ENCODE results near the gene FGF21. TPM values are rescaled to one million over a fixed set of nuclear protein-coding genes. Genes with fewer than 3 reads are reported as not detected.

The FGF21 gene
- total RNA-seq, 1 experiment from 2014 or later = not detected

DNA sequence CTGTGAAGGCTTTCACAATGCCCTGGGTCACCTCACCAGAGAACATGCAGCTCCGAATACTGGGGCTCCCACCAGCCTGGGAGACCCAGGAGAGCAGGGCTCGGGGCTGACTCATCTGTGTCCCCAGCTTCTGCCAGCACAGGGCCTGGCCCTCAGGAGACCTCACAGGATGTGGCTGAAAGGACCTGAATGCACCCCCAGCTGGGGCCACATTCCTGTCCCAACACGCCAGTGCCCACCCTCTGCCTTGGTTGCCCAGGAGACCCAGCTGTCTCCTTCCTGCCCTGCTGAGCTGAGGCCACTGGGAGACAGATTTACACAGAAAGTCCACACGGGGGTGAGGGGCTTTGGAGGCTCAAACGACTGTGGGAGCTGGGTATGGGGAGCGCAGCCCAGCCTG is 43.6 kb downstream of the FGF21 start:
- no peak for DNase-seq (ENCODE audit: low read depth in 1 of 2, low spot score in 2 of 2)
- no peaks in the 10 kb centered on the region for H3K27me3 ChIP-seq (replicated peaks)
- no peak overlapping the region for H3K4me3 ChIP-seq
- no peaks in the 10 kb centered on the region for H3K9me3 ChIP-seq (replicated peaks)
- H3K36me3 ChIP-seq = no peaks in the 10 kb centered on the region
- H3K4me1 ChIP-seq (replicated peaks) = peaks cover 14% of the 10 kb centered on the region
- H3K27ac ChIP-seq = no peak overlapping the region

GRCh38 chr19:48799358-48800300 is 44.3 kb downstream of the FGF21 start:
- Histone ChIP-seq H3K4me3 (no peak overlapping the region), H3K9me3 (replicated peaks) (no peaks in the 10 kb centered on the region), H3K27me3 (replicated peaks) (no peaks in the 10 kb centered on the region), H3K4me1 (replicated peaks) (peaks cover 13% of the 10 kb centered on the region), H3K27ac (no peak overlapping the region), H3K36me3 (no peaks in the 10 kb centered on the region)
- DNase-seq (ENCODE audit: low read depth in 1 of 2, low spot score in 2 of 2) = no peak

DNA sequence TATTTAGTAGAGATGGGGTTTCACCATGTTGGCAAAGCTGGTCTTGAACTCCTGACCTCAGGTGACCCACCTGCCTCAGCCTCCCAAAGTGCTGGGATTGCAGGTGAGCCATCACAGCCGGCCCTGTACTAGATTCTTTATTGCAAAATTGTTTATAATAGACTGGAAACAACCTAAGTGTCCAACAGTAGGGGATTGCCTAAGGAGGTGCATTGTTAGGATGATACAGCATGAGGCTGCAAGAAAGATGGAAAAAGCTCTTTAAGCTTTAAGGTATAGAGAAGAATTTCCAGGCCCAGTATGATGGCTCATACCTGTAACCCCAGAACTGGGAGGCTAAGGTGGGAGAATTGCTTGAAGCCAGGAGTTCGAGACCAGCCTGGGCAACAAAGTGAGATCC is 47.3 kb downstream of the FGF21 start:
- Histone ChIP-seq H3K27me3 (replicated peaks) (no peaks in the 10 kb centered on the region), H3K27ac (no peak overlapping the region), H3K4me1 (replicated peaks) (peaks cover 8% of the 10 kb centered on the region), H3K9me3 (replicated peaks) (no peaks in the 10 kb centered on the region), H3K36me3 (no peaks in the 10 kb centered on the region), H3K4me3 (no peak overlapping the region)
- no peak for DNase-seq (ENCODE audit: low read depth in 1 of 2, low spot score in 2 of 2)

GRCh38 chr19:48804496-48804895 is 49.2 kb downstream of the FGF21 start:
- Histone ChIP-seq H3K9me3 (replicated peaks) (no peaks in the 10 kb centered on the region), H3K4me1 (replicated peaks) (peaks cover under 1% of the 10 kb centered on the region), H3K4me3 (no peak overlapping the region), H3K36me3 (0 out of 2 replicates have a peak, but pooled peaks cover 2% of the 10 kb centered on the region), H3K27ac (no peak overlapping the region), H3K27me3 (replicated peaks) (no peaks in the 10 kb centered on the region)
- DNase-seq (ENCODE audit: low read depth in 1 of 2, low spot score in 2 of 2) = no peak

GRCh38 chr19:48805452-48805851 is 50.1 kb downstream of the FGF21 start:
- Histone ChIP-seq H3K36me3 (0 out of 2 replicates have a peak, but pooled peaks cover 2% of the 10 kb centered on the region), H3K4me3 (no peak overlapping the region), H3K27me3 (replicated peaks) (no peaks in the 10 kb centered on the region), H3K9me3 (replicated peaks) (no peaks in the 10 kb centered on the region), H3K4me1 (replicated peaks) (0 out of 2 replicates have a peak, but pooled peaks cover 5% of the 10 kb centered on the region), H3K27ac (no peak overlapping the region)
- no peak for DNase-seq (ENCODE audit: low read depth in 1 of 2, low spot score in 2 of 2)

GRCh38 chr19:48806518-48806817 is 51.1 kb downstream of the FGF21 start:
- no peaks in the 10 kb centered on the region for H3K9me3 ChIP-seq (replicated peaks)
- H3K27ac ChIP-seq = no peak overlapping the region
- H3K4me3 ChIP-seq = no peak overlapping the region
- peak in 1 of 2 experiments; percentile 28 for DNase-seq (ENCODE audit: low read depth in 1 of 2, low spot score in 2 of 2)
- H3K36me3 ChIP-seq = 0 out of 2 replicates have a peak, but pooled peaks cover 2% of the 10 kb centered on the region
- no peaks in the 10 kb centered on the region for H3K27me3 ChIP-seq (replicated peaks)
- H3K4me1 ChIP-seq (replicated peaks) = peaks cover 6% of the 10 kb centered on the region

- 0 out of 2 replicates have a peak, but pooled peaks cover 2% of the 10 kb centered on the region for H3K36me3 ChIP-seq
- no peak for DNase-seq (ENCODE audit: low read depth in 1 of 2, low spot score in 2 of 2)
- no peak overlapping the region for H3K4me3 ChIP-seq
- H3K4me1 ChIP-seq (replicated peaks) = peaks cover 11% of the 10 kb centered on the region
- H3K9me3 ChIP-seq (replicated peaks) = no peaks in the 10 kb centered on the region
- H3K27me3 ChIP-seq (replicated peaks) = no peaks in the 10 kb centered on the region
- no peak overlapping the region for H3K27ac ChIP-seq
These were observed 51.7 kb downstream of the FGF21 start for GRCh38 chr19:48806818-48807589.

- Histone ChIP-seq H3K36me3 (0 out of 2 replicates have a peak, but pooled peaks cover 2% of the 10 kb centered on the region), H3K4me3 (no peak overlapping the region), H3K9me3 (replicated peaks) (no peaks in the 10 kb centered on the region)
These were observed 52.4 kb downstream of the FGF21 start for GRCh38 chr19:48807590-48808308.

More at GRCh38 chr19:48807590-48808308, 52.4 kb downstream of the FGF21 start:
- H3K27ac ChIP-seq = no peak overlapping the region
- H3K27me3 ChIP-seq (replicated peaks) = no peaks in the 10 kb centered on the region
- peaks cover 16% of the 10 kb centered on the region for H3K4me1 ChIP-seq (replicated peaks)
- DNase-seq (ENCODE audit: low read depth in 1 of 2, low spot score in 2 of 2) = no peak

Other genes with a start within 250 kb of the FGF21 start
- not detected in 2 replicates for gene LMTK3, start 243.7 kb upstream of the FGF21 start, total RNA-seq (2014; rRNA removed; shearing (Covaris generic))
- gene SULT2B1, start 203.4 kb upstream of the FGF21 start, total RNA-seq (2014; rRNA removed; shearing (Covaris generic)) = 0.37 and 1.1 TPM in 2 replicates
- not detected in 2 replicates for gene SPACA4, start 148.8 kb upstream of the FGF21 start, total RNA-seq (2014; rRNA removed; shearing (Covaris generic))
- gene FAM83E, start 140.4 kb upstream of the FGF21 start, total RNA-seq (2014; rRNA removed; shearing (Covaris generic)) = 0.11 TPM in 1 of 2 replicates, not detected in the other
- gene RPL18, start 136.3 kb upstream of the FGF21 start, total RNA-seq (2014; rRNA removed; shearing (Covaris generic)) = 1,668 and 2,023 TPM in 2 replicates
- gene SPHK2, start 136.0 kb upstream of the FGF21 start, total RNA-seq (2014; rRNA removed; shearing (Covaris generic)) = 7.1 and 8.8 TPM in 2 replicates
- 2.2 and 2.7 TPM in 2 replicates for gene DBP, start 118.1 kb upstream of the FGF21 start, total RNA-seq (2014; rRNA removed; shearing (Covaris generic))
- gene CA11, start 109.3 kb upstream of the FGF21 start, total RNA-seq (2014; rRNA removed; shearing (Covaris generic)) = not detected in 2 replicates
- gene NTN5, start 82.5 kb upstream of the FGF21 start, total RNA-seq (2014; rRNA removed; shearing (Covaris generic)) = not detected in 2 replicates
- not detected in 2 replicates for gene FUT2, start 59.6 kb upstream of the FGF21 start, total RNA-seq (2014; rRNA removed; shearing (Covaris generic))
- gene MAMSTR, start 35.8 kb upstream of the FGF21 start, total RNA-seq (2014; rRNA removed; shearing (Covaris generic)) = 0.16 TPM in 1 of 2 replicates, not detected in the other
- 0.21 and 0.53 TPM in 2 replicates for gene RASIP1, start 14.9 kb upstream of the FGF21 start, total RNA-seq (2014; rRNA removed; shearing (Covaris generic))
- gene IZUMO1, start 8.6 kb upstream of the FGF21 start, total RNA-seq (2014; rRNA removed; shearing (Covaris generic)) = not detected in 2 replicates
- not detected in 2 replicates for gene FUT1, start 2.9 kb upstream of the FGF21 start, total RNA-seq (2014; rRNA removed; shearing (Covaris generic))
- 31.2 and 32.8 TPM in 2 replicates for gene BCAT2, start 55.5 kb downstream of the FGF21 start, total RNA-seq (2014; rRNA removed; shearing (Covaris generic))
- gene HSD17B14, start 81.0 kb downstream of the FGF21 start, total RNA-seq (2014; rRNA removed; shearing (Covaris generic)) = not detected in 2 replicates
- 3.5 and 11.8 TPM in 2 replicates for gene PLEKHA4, start 113.1 kb downstream of the FGF21 start, total RNA-seq (2014; rRNA removed; shearing (Covaris generic))
- 79.5 and 86.0 TPM in 2 replicates for gene PPP1R15A, start 116.9 kb downstream of the FGF21 start, total RNA-seq (2014; rRNA removed; shearing (Covaris generic))
- not detected in 2 replicates for gene TULP2, start 143.2 kb downstream of the FGF21 start, total RNA-seq (2014; rRNA removed; shearing (Covaris generic))
- 200 and 215 TPM in 2 replicates for gene NUCB1, start 144.8 kb downstream of the FGF21 start, total RNA-seq (2014; rRNA removed; shearing (Covaris generic))
- 0.16 and 1.7 TPM in 2 replicates for gene DHDH, start 178.2 kb downstream of the FGF21 start, total RNA-seq (2014; rRNA removed; shearing (Covaris generic))
- gene BAX, start 199.4 kb downstream of the FGF21 start, total RNA-seq (2014; rRNA removed; shearing (Covaris generic)) = 57.4 and 75.1 TPM in 2 replicates
- gene FTL, start 209.8 kb downstream of the FGF21 start, total RNA-seq (2014; rRNA removed; shearing (Covaris generic)) = 2,837 and 3,145 TPM in 2 replicates
- 19.5 and 38.2 TPM in 2 replicates for gene GYS1, start 237.8 kb downstream of the FGF21 start, total RNA-seq (2014; rRNA removed; shearing (Covaris generic))
- 238 and 322 TPM in 2 replicates for gene RUVBL2, start 238.4 kb downstream of the FGF21 start, total RNA-seq (2014; rRNA removed; shearing (Covaris generic))